Stimulated activated CD4-positive, alpha-beta T cell treated with anti-CD3 and anti-CD28 coated beads, Interleukin-4, amount 100 ng/mL, for 24 hours (primary cell): ENCODE measurements around the gene RPH3AL.

Source experiments
- DNase-seq: peaks from one replicate; pipeline ENCODE4 v3.0.0-alpha.2; 2020

Gene RPH3AL

DNA sequence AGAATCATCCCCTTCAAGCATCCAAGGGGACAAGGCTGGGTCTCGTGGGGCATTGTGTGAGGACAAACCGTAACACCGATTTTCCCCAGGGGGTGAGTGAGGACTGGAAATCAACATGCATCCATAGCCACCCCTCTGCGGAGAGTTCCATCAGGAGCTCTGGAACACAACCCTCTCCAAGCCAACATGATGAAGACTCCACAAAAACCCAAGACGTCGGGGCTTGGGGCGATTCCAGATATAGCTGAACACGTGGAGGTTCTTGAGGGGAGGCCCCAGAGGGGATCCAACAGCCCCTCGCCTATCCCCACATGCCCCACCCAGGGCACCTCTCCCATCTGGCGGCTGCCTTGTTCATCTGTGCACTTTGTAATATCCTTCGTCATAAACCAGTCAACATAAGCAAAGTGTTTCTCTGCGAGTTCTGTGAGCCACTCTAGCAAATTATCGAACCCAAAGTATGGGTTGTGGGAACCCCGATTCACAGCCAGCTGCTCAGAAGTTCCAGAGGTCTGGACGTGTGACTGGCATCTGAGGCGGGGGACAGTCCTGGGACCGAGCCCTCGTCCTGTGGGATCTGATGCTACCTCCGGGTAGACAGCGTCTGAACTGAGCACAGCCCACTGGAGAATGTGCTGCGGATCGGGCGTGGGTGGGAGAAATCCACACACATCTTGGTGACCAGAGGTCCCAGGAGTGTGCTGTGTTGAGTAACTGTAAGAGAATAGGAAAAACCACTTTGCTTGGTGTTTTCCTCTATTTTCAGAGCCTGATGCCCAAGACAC is 55.5 kb downstream of the RPH3AL start:
- DNase-seq: no peak

DNA sequence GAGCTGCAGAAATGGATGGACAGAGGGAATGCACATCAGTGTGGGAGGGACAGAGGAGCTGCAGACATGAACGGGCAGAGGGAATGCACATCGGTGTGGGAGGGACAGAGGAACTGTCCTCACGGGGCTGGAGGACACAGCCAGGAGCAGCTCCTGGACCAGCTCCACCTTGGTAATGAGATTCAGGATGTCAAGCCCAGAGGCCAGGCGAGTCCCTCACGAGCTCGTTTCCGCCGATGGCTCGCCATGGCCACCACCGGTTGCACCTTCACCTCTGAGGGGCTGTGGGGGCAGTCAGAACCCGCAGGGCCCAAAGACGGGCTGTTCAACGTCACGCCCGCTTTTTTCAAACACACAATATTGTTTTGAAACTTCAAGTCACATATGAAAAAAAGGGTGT is 56.2 kb downstream of the RPH3AL start:
- no peak for DNase-seq

GRCh38 chr17:292531-293382 is 59.9 kb downstream of the RPH3AL start:
- no peak for DNase-seq

- DNase-seq: no peak
Observed at GRCh38 chr17:292016-292415, 60.6 kb downstream of the RPH3AL start.

DNA sequence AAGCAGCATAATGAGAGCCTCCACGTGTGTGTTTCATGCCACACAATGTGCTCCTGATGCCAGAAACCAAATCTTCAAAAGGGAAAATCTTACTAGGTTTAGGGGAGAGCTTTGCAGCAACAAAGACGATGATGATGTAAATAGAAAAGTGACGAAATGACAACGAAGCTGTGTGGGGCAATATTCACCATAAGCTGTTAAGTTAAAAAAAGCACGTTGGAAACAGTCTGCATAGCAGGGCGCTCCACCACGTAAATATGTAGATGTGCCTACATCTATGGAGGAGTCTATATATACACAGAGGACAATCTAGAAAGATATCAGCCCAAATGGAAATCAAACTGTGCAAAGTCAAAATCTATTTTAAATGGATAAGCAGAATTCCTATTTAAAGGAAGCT is 61.0 kb downstream of the RPH3AL start:
- DNase-seq: no peak

GRCh38 chr17:290626-291025 is 62.0 kb downstream of the RPH3AL start:
- no peak for DNase-seq

DNA sequence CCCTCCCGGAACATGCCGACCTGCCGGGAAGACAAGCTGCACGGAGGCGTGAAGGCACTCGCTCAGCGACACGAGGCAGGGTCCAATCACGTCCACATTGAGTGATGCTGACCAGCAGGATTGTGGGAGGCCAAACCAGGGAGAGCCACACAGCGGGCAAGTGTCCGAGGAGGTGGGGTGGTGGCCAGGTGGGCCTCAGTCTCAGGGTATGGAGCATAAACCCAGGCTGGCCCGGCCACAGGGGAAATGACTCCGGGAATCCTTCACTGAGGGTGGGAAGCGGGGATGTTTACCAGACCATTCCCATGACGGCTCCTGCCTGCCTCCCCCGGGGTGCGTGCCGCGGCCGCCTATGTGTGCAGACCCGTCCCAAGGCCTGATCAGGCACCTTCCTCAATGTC is 62.5 kb downstream of the RPH3AL start:
- DNase-seq: no peak

DNA sequence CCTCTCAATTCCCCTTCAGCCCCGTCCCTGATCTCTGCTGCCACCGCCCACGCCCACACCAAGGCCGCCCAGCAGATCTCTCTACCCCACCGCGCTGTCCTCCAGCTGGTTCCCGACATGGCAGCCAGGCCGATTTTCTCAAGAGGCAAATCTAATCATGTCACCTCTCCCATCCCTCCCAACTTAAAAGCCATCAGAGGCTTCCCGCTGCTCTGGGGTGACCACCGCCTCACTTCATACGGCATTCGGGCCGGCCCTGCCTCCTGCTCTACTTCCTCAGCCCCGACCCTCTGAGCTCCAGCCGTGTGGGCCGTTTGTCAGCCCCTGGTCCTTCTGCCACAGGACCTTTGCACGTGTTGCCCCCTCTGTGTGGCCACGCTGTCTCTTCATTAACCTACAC is 63.2 kb downstream of the RPH3AL start:
- DNase-seq: no peak

- DNase-seq: no peak
Observed at GRCh38 chr17:288802-289356, 63.7 kb downstream of the RPH3AL start.

DNA sequence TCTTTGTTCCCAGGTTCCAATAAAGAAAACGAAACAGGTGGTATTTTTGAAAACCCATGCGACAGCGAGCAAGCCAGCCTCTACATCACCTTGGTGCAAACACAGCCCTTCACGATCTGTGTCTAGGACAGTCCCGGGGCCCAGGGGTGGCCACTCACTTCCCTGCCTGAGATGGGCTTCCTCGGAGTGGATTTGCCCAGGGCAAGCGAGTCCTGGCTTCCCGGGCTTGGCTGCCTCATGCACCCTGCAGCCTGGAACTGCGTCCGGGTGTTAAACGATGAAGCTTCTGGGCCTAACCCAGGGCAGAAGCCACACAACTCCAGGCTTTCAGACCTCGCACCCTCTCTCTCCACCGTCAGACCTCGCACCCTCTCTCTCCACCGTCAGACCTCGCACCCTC is 66.0 kb downstream of the RPH3AL start:
- no peak for DNase-seq

- DNase-seq: no peak
Observed at GRCh38 chr17:285751-286422, 66.7 kb downstream of the RPH3AL start.

DNA sequence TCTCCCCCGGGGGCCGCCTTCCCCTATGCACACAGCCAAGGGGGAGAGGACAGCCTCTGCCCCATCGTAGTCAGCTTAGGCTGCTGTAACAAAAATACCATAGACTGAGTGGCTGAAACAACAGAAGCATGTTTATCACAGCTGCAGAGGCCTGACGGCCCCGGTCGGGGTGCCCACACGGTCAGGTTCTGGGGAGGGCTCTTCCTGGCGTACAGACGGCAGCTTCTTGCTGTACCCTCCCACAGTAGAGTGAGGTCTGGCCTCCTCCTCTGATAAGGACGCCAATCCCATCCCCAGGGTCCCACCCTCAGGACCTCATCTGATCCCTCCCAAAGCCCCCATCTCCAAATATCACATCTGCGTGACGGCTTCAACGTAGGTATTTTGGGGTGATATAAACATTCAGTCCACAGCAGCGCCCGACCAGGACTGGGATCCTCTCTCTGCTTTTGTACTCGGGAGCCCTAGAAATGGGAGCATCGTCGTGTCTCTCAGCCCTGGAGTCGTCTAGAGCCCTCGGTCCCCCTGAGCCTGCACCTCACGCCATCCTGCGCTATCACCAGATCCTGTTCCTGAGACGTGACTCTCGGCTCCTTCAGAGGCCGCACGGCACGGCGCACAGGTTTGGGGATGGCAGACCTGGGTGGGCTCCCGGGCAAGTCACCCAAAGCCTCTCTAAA is 67.8 kb downstream of the RPH3AL start:
- no peak for DNase-seq

DNA sequence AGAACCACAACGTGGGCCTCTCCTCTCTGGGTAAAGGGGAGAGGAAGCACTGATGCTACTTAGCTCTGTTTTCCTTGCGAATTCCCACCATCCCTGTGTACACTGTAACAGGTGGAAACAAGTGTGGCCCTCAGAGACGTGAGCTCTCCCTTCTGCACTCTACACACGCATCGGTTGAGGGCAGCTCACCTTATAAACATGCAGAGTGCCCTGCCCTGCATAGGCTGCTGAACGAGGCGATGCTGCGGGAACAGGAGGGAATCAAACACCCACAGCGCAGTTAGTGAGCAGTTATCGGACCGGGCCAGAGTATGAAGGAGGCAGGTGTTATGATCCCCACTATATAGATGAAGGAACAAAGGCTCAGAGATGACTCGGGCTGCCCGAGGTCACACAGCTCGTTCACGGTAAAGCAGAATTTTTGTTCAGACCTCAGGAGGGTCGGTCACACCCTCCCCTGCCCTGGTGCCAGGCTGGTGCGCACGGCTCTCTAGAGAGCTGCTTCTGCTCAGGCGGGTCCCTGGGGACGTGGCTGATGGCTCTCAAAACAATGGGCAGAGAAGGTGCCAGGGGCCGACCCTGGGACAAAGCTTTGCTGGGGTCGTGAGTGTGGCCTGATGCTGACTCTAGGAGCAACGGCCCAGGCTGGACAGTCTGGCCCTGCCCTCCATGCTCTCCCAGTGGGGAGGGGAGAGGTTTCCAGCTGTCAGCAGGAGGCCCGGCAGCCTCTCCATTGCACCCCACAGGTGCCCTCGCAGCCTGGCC is 68.5 kb downstream of the RPH3AL start:
- no peak for DNase-seq

GRCh38 chr17:282912-283882 is 69.4 kb downstream of the RPH3AL start:
- no peak for DNase-seq

DNA sequence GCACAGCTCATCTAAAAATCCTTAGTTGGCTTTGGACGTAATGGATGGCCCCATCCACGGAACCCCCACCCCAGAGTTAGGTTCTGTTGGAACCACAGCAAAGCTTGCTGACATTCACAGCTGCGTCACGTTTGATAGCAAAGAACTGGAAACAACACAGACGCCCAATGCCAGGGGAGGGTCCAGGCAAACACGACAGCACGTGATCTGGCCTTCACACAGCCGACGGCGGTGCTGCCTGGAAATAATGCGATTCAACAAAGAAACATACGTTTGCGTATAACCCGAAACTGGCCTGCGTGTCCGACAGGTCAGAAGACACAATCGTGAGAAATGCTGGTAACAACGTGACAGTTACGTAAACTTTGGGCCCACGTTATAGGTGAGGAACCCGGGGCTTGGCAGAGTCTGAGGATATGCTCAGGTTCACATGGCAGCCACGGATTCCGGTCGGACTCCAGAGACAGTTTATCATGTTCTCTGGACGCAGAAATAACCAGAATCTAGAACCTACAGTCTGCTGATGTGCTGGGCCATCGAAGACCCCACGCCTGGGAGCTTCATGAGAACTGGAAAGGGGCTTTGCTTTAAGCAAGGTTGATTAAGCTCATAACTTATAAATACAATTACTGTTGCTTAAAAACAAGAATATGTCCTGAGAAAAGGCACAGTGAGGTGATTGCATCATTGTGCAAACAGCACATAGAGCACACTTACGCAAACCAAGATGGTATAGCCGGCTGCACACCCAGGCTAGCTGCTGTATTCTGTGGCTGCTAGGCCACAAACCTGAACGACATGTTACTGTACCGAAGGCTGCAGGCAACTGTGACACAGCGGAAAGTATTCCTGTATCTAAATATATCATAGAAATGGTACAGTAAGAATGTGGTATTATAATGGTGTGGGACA is 70.4 kb downstream of the RPH3AL start:
- no peak for DNase-seq

- DNase-seq: no peak
Observed at GRCh38 chr17:281365-281999, 71.1 kb downstream of the RPH3AL start.

DNA sequence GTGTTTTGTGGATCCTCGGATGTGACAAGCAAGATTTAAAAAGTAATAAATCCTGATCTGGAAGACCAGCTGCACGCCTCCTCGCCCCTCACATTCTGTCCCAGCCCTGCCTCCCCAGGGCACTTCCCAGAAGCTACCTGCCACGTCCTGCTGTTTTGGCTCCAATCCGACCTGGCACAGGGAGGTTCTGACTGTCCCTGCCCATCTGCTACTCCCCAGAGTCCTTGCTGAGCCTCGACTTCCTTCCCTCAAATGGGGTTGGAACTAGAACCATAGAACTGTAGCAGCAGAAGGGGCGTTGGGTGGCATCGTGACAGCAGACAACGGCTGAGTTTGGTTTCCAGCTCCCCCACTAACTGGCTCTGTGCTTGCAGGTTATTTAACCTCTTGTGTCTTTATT is 71.7 kb downstream of the RPH3AL start:
- no peak for DNase-seq

DNA sequence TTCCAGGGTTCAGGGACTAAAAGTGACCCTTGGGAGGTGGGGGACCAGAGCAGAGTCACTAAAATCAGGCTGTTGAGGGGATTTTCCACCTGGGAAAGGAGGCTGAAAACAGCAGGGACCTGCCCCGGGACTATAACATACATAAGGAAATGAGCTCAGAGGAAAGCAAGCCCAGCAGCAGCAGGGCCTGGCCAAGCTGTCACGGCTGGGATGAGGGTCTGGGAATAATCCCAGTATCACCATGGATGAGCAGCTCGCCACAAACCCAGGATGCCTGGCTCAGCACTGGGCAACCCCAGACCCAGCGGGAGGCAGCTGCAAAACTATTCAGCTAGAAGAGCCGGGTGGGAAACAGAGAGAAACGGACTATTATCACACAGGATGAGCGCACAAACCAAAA is 72.4 kb downstream of the RPH3AL start:
- DNase-seq: no peak

GRCh38 chr17:279776-280175 is 72.8 kb downstream of the RPH3AL start:
- DNase-seq: no peak
